Measurements from ENCODE around the gene SPIB.

- TF ChIP-seq CTCF (conservative IDR thresholded peaks at IDR 0.05; ENCODE audit: low read length): no peak
- no peak for TF ChIP-seq EZH2phosphoT487 (IDR thresholded peaks at IDR 0.05; ENCODE audit: borderline replicate concordance)
Measured at GRCh38 chr19:50434525-50434924, 15.8 kb downstream of the SPIB start.

Data from Loucy (cell line).